ENCODE results near the gene DYNLT1. TPM values are rescaled to one million over a fixed set of nuclear protein-coding genes. Genes with fewer than 3 reads are reported as not detected.

The DYNLT1 gene
- total and polyA plus RNA-seq, 2 of the 13 experiments (the other 11 are each of a cell fraction or from before 2014, with no cell fraction given), result 108 to 171 TPM

DNA sequence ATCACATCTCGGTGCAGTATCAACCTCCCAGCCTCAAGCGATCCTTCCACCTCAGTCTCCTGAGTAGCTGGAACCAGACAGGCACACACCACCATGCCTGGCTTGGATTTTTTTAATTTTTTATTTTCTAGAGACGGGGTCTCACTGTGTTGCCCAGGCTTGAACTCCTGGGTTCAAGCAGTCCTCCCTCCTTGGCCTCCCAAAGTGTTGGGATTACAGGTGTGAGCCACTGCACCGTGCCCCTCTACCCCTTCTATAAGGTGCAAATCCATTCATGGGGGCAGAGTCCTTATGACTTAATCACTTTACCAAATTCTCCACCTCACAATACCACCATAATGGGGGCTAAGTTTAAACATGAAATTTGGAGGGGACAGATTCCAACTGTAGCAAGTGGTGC lies 47.0 kb downstream of the DYNLT1 start:
- Histone ChIP-seq H3K9ac (ENCODE audit: insufficient read depth, low read depth, low read length) (no peak overlapping the region), H3K27ac (ENCODE audit: extremely low read length, insufficient read depth, low read length) (no peak overlapping the region), H4K20me1 (ENCODE audit: insufficient read depth, low read length) (peaks cover 30% of the 10 kb centered on the region), H3K79me2 (ENCODE audit: insufficient read depth, low read length) (peaks cover 14% of the 10 kb centered on the region), H3K4me2 (ENCODE audit: low read depth, low read length) (no peak overlapping the region), H3K27me3 (ENCODE audit: control insufficient read depth in 1 of 2, insufficient read depth in 2 of 2, low read length in 2 of 2) (no peaks in the 10 kb centered on the region), H3K4me3 (replicated peaks in 1 of 3; ENCODE audit: insufficient read depth in 1 of 3, low read depth in 2 of 3, low read length in 3 of 3) (no peak overlapping the region), H3K9me3 (ENCODE audit: low read length) (no peaks in the 10 kb centered on the region), H3K4me1 (ENCODE audit: insufficient read depth, low read length) (no peaks in the 10 kb centered on the region), H3K36me3 (replicated peaks in 1 of 2; ENCODE audit: control insufficient read depth in 1 of 2, insufficient read depth in 2 of 2, low read length in 2 of 2) (peaks cover 33 to 92% of the 10 kb centered on the region in 2 experiments), H2AFZ (ENCODE audit: low read length) (no peak overlapping the region)
- intact Hi-C loops (cut with micrococcal nuclease; ENCODE audit: unreplicated experiment) (no loop called here), in situ Hi-C loops (cut with HindIII; ENCODE audit: extremely low pct_ligation_motif_present, low pct_unique_long_range_greater_than_20kb) (no loop called here)
- TF ChIP-seq SP4 (CRISPR knock-in tag; IDR thresholded peaks at IDR 0.05) (no peak), ZNF121 (CRISPR knock-in tag; IDR thresholded peaks at IDR 0.05) (peak; percentile 80)
- 96% methylated on average over 4 of the region's 4 CpGs for WGBS (ENCODE audit: low lambda C conversion rate)
- no TSS peak for BruUV-seq (replicated peaks)
- ChIA-PET CTCF (ENCODE audit: low intra/inter-chr PET ratio, low total read pairs) (no interaction called here), POLR2A (no interaction called here)
- ATAC-seq (no peak), FAIRE-seq (no peak), DNase-seq (ENCODE audit: low spot score) (no peak)

GRCh38 chr6:158596861-158597260 lies 47.7 kb downstream of the DYNLT1 start:
- in situ Hi-C loops (cut with HindIII; ENCODE audit: extremely low pct_ligation_motif_present, low pct_unique_long_range_greater_than_20kb), result no loop called here
- Histone ChIP-seq H3K27ac (ENCODE audit: extremely low read length, insufficient read depth, low read length) (no peak overlapping the region), H2AFZ (ENCODE audit: low read length) (no peak overlapping the region), H3K36me3 (replicated peaks in 1 of 2; ENCODE audit: control insufficient read depth in 1 of 2, insufficient read depth in 2 of 2, low read length in 2 of 2) (peaks cover 34 to 92% of the 10 kb centered on the region in 2 experiments), H3K9ac (ENCODE audit: insufficient read depth, low read depth, low read length) (no peak overlapping the region), H3K9me3 (ENCODE audit: low read length) (no peaks in the 10 kb centered on the region), H3K27me3 (ENCODE audit: control insufficient read depth in 1 of 2, insufficient read depth in 2 of 2, low read length in 2 of 2) (no peaks in the 10 kb centered on the region), H3K4me1 (ENCODE audit: insufficient read depth, low read length) (no peaks in the 10 kb centered on the region), H4K20me1 (ENCODE audit: insufficient read depth, low read length) (peaks cover 28% of the 10 kb centered on the region), H3K4me3 (replicated peaks in 1 of 3; ENCODE audit: insufficient read depth in 1 of 3, low read depth in 2 of 3, low read length in 3 of 3) (no peak overlapping the region), H3K79me2 (ENCODE audit: insufficient read depth, low read length) (peaks cover 7% of the 10 kb centered on the region), H3K4me2 (ENCODE audit: low read depth, low read length) (no peak overlapping the region)
- no peak for ATAC-seq
- intact Hi-C loops (cut with micrococcal nuclease; ENCODE audit: unreplicated experiment), result no loop called here
- BruUV-seq (replicated peaks), result no TSS peak
- no peak for FAIRE-seq
- ChIA-PET POLR2A (no interaction called here), CTCF (ENCODE audit: low intra/inter-chr PET ratio, low total read pairs) (interaction anchor here (0.8 kb wide), 1 partner anchor 376 kb away, joined by 3 read pairs; no protein-coding TSS in a partner anchor)
- 94% methylated on average over 6 of the region's 6 CpGs for WGBS (ENCODE audit: low lambda C conversion rate)
- DNase-seq (ENCODE audit: low spot score), result no peak
- TF ChIP-seq, protein P1, sequence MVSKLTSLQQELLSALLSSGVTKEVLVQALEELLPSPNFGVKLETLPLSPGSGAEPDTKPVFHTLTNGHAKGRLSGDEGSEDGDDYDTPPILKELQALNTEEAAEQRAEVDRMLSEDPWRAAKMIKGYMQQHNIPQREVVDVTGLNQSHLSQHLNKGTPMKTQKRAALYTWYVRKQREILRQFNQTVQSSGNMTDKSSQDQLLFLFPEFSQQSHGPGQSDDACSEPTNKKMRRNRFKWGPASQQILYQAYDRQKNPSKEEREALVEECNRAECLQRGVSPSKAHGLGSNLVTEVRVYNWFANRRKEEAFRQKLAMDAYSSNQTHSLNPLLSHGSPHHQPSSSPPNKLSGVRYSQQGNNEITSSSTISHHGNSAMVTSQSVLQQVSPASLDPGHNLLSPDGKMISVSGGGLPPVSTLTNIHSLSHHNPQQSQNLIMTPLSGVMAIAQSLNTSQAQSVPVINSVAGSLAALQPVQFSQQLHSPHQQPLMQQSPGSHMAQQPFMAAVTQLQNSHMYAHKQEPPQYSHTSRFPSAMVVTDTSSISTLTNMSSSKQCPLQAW (CRISPR knock-in tag; IDR thresholded peaks at IDR 0.05), result no peak
- TF ChIP-seq, protein P2, sequence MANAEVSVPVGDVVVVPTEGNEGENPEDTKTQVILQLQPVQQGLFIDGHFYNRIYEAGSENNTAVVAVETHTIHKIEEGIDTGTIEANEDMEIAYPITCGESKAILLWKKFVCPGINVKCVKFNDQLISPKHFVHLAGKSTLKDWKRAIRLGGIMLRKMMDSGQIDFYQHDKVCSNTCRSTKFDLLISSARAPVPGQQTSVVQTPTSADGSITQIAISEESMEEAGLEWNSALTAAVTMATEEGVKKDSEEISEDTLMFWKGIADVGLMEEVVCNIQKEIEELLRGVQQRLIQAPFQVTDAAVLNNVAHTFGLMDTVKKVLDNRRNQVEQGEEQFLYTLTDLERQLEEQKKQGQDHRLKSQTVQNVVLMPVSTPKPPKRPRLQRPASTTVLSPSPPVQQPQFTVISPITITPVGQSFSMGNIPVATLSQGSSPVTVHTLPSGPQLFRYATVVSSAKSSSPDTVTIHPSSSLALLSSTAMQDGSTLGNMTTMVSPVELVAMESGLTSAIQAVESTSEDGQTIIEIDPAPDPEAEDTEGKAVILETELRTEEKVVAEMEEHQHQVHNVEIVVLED (CRISPR knock-in tag; IDR thresholded peaks at IDR 0.05; ENCODE audit: borderline replicate concordance), result no peak
- TF ChIP-seq, protein P3, sequence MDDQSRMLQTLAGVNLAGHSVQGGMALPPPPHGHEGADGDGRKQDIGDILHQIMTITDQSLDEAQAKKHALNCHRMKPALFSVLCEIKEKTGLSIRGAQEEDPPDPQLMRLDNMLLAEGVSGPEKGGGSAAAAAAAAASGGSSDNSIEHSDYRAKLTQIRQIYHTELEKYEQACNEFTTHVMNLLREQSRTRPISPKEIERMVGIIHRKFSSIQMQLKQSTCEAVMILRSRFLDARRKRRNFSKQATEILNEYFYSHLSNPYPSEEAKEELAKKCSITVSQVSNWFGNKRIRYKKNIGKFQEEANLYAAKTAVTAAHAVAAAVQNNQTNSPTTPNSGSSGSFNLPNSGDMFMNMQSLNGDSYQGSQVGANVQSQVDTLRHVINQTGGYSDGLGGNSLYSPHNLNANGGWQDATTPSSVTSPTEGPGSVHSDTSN (CRISPR knock-in tag; IDR thresholded peaks at IDR 0.05; ENCODE audit: borderline replicate concordance), result no peak
- TF ChIP-seq TAF1 (CRISPR knock-in tag; IDR thresholded peaks at IDR 0.05), result no peak
- TF ChIP-seq ZBTB20 (CRISPR knock-in tag; IDR thresholded peaks at IDR 0.05; ENCODE audit: borderline replicate concordance, low read depth), result no peak
